Right ventricle myocardium superior (tissue), 1 donor: ENCODE data around the gene SLC5A8. TPM values are rescaled to one million over a fixed set of nuclear protein-coding genes. Genes with fewer than 3 reads are reported as not detected.

Experiments used
- ATAC-seq: fragments of 200-7000 bp; cut with Tn5 transposase; one replicate; pipeline ENCODE4 v1.9.1; 2020; ENCODE audit warnings: mild to moderate bottlenecking; ENCODE audit not compliant: poor library complexity
- DNase-seq: peaks from one replicate; pipeline ENCODE4 v3.0.0-alpha.2; 2020
- intact Hi-C: fragments of 100-400 bp; cut with DNase I; formaldehyde crosslinking; loops from one replicate; pipeline ENCODE4 v1.11.2; 2022
- long read RNA-seq: library from polyadenylated mRNA; unstranded; transcript quantifications from one replicate; pipeline ENCODE4 v2.0.0, GENCODE V29; 2021
- total RNA-seq: library from RNA; stranded (reverse); fragmentation: NEBNext Ultra II Directional; extraction: Animal tissue kit (Norgen Biotek cat#: 25700); gene quantifications from one replicate; pipeline ENCODE4 v1.2.1, GENCODE V29; 2021
- donor health status: DM: no; HTN: yes; CAD: no; lungs with severe emphysema.

SLC5A8 gene
- total RNA-seq = not detected
- long read RNA-seq = 0 reads

GRCh38 chr12:101209319-101210302, at the start of gene SLC5A8:
Gene SLC5A8, minus strand, starts transcription at chr12:101210238. Its CDS starts 390 bp downstream, at chr12:101209848.
- ATAC-seq (no peak), DNase-seq (no peak)
- intact Hi-C loops = no loop called here

GRCh38 chr12:101257357-101257756, 47.3 kb upstream of the SLC5A8 start:
- ATAC-seq (no peak), DNase-seq (no peak)
- intact Hi-C loops = no loop called here

DNA sequence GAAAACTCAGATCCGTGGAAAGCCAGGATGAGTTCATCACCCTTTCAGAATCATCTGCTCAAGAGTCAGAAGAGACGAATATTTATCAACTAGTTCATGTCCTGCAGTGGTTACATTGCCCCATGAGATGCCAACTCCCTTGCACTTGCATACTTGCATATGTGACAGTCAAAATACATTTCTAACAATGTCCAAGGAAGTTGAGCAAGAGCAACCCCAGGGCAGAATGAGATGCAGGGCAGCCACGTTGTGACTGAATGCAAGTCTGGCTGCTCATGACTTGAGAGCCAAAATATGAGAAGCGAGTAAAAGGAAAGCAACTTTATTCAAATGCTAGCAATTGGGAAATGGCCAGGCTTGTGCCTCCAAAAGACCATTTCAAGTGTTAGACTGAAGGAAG, 46.2 kb upstream of the SLC5A8 start:
- no peak for DNase-seq

GRCh38 chr12:101243616-101244015, 33.6 kb upstream of the SLC5A8 start:
- DNase-seq (no peak), ATAC-seq (no peak)
- intact Hi-C loops = no loop called here

More for the DNA sequence above, 46.2 kb upstream of the SLC5A8 start:
- intact Hi-C loops = no loop called here
- ATAC-seq = no peak

DNA sequence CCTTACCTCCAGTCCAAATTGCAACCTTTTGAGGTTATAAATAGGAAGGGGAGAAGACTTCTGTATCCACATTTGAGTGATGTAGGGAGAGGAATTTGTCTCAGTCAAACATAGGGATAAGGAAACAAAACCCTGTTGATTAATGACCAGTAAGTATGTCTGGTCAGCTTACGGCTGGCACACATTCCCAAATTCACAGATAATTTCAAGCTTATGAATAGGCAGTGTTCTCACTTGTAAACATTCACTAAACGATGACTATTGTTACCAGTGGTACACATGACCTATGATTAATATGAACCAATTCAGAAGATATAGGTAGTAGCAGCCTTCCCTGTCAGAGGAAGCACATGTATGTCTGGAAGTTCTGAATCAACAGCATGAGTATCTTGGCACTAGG, 33.0 kb upstream of the SLC5A8 start:
- intact Hi-C loops = no loop called here
- no peak for ATAC-seq
- no peak for DNase-seq

GRCh38 chr12:101238800-101239329, 28.8 kb upstream of the SLC5A8 start:
- ATAC-seq (no peak), DNase-seq (no peak)
- intact Hi-C loops = no loop called here

- DNase-seq = no peak
Observed at GRCh38 chr12:101238306-101238705, 28.3 kb upstream of the SLC5A8 start.

DNA sequence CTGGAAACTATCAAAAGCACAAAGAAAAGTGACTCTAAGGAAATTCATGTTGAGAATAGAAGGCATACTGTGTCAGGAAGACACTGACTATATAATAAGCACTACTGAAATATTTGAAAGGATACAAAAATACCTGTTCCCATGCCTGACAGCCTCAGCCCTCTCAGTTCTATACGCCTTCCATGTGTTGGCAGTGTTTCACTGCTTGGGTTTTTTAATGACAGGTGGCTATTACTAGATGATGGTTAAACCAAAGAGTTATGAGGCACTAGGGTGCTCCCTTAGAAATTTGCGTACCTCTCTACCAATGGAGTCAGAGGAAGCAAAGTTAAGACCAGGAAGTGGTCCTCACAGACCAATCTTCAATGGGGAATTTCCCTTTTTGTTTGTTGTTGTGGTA, 25.6 kb upstream of the SLC5A8 start:
- no peak for DNase-seq
- no peak for ATAC-seq
- intact Hi-C loops = no loop called here

More at GRCh38 chr12:101238306-101238705, 28.3 kb upstream of the SLC5A8 start:
- intact Hi-C loops = no loop called here
- no peak for ATAC-seq

- ATAC-seq (no peak), DNase-seq (no peak)
- intact Hi-C loops = no loop called here
Observed at GRCh38 chr12:101231636-101232035, 21.6 kb upstream of the SLC5A8 start.

DNA sequence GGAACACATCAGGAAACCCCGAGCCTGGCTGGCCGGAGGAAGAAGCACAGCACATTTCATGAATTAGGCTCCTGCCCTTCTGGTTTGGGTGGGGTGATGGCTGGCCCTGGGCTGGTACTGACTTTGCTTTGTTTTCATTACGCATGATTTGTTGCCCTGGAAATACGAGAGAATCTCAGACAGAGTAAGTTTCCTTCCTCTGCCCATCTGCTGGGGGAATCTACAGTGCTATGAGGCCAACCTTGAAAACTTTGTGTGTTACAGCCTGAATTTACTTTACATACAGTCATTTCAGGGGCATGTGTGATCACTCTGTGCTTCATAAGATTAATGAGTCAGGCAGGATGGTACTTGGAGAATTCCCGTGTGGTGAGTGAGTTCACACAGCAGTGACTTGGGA, 20.5 kb upstream of the SLC5A8 start:
- ATAC-seq (no peak), DNase-seq (no peak)
- intact Hi-C loops = no loop called here

GRCh38 chr12:101229841-101230241, 19.8 kb upstream of the SLC5A8 start:
- no peak for ATAC-seq
- intact Hi-C loops = no loop called here
- no peak for DNase-seq

DNA sequence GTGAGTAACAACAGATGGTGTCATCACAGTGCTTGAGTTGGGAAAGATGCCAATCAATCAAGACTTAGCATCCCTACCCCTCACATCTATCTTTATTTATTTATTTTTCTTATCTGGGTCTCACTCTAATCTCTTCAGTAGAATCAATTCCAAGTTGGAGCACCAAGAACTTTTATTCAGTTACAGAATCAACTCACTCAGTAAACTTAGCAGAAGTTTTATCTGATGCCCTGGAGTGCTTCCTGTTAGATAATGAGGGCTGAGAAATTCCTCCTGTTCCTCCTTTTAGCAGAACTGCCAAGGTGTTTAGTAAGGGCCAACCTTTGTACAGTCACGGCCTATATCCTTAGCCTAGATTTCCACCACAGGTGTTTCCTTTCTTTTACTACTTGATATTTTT, 11.3 kb upstream of the SLC5A8 start:
- intact Hi-C loops = no loop called here
- ATAC-seq (no peak), DNase-seq (no peak)

DNA sequence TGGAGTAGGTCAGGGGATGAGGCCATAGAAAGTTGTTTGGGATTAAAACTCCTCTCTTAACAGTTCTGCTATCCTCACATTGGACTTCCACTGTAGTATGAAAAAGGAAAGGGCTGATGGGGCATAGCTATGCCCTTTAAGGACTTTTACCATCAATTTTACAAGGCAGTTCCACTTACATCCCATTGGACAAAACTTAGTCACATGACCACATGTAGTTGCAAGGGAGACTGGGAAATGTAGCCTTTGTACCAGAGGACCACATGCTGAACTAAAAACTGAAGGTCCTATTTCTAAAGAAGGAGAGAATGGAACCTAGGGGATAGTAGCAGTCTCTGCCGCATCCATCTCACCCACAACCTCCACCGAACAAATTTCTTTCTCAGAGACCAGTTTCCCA, 6.8 kb upstream of the SLC5A8 start:
- no peak for DNase-seq
- no peak for ATAC-seq
- intact Hi-C loops = no loop called here

- ATAC-seq (no peak), DNase-seq (no peak)
- intact Hi-C loops = no loop called here
Observed at GRCh38 chr12:101207086-101207780, 2.8 kb downstream of the SLC5A8 start.

GRCh38 chr12:101204602-101205304, 5.3 kb downstream of the SLC5A8 start:
- no peak for DNase-seq
- no peak for ATAC-seq
- intact Hi-C loops = no loop called here

- no peak for DNase-seq
- intact Hi-C loops = no loop called here
- ATAC-seq = no peak
Observed at GRCh38 chr12:101200824-101201223, 9.2 kb downstream of the SLC5A8 start.

GRCh38 chr12:101200145-101200544, 9.9 kb downstream of the SLC5A8 start:
- intact Hi-C loops = no loop called here
- ATAC-seq = no peak
- DNase-seq = no peak

DNA sequence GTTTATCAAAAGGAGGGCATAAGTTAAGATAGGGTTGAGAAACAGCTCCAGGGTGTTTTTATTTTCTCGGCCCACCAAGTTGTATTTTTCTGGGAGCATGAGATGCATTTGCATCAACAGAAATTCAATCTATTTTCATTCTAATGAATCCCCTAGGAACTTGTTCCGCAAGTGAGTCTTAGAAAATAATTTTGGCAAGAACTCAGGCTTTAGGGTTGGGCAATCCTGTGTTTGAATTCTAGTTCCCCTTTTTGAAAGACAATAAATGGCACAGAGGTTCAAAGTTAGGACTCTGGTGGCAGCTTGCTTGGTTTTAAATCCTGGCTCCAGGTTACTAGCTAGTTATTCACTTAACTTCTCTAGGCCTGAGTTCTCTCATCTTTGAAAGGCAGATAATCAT, 23.7 kb downstream of the SLC5A8 start:
- ATAC-seq (no peak), DNase-seq (no peak)
- intact Hi-C loops = no loop called here

DNA sequence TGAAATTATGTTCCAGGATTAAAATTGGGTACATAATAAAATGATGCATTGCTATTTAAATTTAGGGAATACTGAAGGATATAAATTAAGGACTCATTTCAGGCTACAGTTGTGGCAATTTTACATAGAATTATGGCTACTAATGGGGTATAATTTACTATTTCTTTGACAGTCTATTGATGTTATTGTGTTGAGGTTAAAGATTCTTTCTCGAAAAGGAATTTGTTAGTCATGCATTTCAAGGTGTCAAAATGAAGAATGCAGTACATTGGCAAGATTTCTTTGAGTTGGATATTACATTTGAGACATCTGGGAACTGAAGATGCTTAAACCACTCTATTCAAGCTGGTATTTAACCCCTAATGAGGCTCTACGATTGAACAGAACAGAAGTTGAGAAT, 28.3 kb downstream of the SLC5A8 start:
- ATAC-seq (no peak), DNase-seq (no peak)
- intact Hi-C loops = no loop called here
